Fibroblast of mammary gland (primary cell): ENCODE results near the gene PTH2.
A peak's percentile ranks its signal among the peaks of the same experiment; 100 is the strongest.

Experiments used
- DNase-seq: peaks from one replicate; pipeline ENCODE4 v3.0.0-alpha.2; 2010; ENCODE audit warnings: low read depth
- H3K4me3 ChIP-seq: 2 replicates; pipeline ENCODE4 v1.5.1; 2011; ENCODE audit warnings: low read depth, mild to moderate bottlenecking, low read length, moderate library complexity; ENCODE audit not compliant: control insufficient read depth
- TF ChIP-seq, protein P1 (sequence below): conservative IDR thresholded peaks from 2 replicates; pipeline ENCODE4 v1.5.1; 2011; ENCODE audit warnings: low read depth, low read length, inconsistent platforms; ENCODE audit not compliant: control insufficient read depth, insufficient read depth

The PTH2 gene

DNA sequence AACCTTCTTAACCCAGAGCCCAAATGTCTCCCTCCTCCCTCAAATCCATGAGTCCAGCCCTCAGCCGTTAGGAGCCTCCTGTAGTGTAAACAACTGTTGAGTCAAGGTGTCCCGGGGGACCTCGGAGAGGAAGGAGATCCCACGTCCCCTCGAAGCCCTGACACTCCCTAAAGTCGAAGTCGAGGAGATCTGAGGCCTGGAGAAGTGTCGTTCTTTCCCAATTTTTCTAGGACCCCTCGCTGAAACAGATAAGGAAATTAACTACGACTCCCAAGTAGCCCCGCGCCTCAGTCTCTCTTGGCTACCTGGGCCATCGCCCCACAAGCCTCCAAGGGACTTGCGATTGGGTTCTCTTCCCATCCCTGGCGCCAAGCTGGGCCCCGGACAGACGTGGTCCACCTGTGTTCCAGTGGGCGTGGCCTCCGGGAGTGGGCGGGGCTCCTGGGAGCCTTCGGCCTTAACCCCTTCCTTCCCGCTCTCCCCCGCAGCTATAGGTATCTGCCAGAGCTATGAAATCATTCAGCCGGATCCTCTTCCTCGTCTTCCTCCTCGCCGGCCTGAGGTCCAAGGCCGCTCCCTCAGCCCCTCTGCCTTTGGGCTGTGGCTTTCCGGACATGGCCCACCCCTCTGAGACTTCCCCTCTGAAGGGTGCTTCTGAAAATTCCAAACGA lies 2.8 kb upstream of the PTH2 start:
- peak; percentile 52 for DNase-seq
- no peak overlapping the region for H3K4me3 ChIP-seq
- TF ChIP-seq, protein P1, sequence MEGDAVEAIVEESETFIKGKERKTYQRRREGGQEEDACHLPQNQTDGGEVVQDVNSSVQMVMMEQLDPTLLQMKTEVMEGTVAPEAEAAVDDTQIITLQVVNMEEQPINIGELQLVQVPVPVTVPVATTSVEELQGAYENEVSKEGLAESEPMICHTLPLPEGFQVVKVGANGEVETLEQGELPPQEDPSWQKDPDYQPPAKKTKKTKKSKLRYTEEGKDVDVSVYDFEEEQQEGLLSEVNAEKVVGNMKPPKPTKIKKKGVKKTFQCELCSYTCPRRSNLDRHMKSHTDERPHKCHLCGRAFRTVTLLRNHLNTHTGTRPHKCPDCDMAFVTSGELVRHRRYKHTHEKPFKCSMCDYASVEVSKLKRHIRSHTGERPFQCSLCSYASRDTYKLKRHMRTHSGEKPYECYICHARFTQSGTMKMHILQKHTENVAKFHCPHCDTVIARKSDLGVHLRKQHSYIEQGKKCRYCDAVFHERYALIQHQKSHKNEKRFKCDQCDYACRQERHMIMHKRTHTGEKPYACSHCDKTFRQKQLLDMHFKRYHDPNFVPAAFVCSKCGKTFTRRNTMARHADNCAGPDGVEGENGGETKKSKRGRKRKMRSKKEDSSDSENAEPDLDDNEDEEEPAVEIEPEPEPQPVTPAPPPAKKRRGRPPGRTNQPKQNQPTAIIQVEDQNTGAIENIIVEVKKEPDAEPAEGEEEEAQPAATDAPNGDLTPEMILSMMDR, result no peak

DNA sequence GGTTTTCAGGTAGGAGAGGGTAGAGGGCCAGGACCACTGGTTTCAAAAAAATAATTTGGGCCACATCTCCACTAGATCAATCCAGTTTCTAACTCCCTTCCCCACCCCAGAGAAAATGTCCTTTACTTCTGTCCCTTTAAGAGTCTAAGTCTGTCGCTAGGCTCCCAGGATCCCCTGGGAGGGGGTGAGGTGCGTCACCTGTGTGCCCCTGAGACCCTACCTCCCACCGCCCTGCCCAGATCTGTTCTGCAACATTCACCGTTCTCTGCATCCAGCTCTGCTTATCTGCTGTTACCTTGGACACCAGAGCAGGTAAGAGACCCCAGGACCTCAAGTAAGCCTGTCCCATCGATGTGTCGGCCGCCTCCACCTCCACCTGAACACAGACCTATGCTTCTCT lies 1.9 kb upstream of the PTH2 start, which contains the start of gene GFY:
TSS of gene GFY (plus strand) at position 211 of the 400 bp plus-strand sequence. CDS start 1,043 bp downstream, outside the sequence.
- TF ChIP-seq, protein P1, result no peak
- no peak for DNase-seq
- H3K4me3 ChIP-seq, result no peak within 1 kb of the TSS

DNA sequence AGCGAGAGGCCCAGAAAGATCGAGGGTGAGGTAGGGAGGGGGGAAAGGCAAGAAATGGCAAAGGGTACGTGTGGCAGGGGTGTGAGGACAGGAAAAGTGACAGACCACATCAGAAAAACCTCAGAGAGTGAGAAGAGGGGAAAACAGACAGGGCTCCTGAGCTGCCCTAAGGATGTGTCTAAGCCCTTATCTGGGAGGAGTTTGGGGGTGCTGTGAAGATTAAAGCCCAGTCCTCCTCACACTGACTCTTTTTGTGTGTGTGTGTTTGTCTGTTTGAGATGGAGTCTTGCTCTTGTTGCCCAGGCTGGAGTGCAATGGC lies 703 bp upstream of the PTH2 start:
- no peak overlapping the region for H3K4me3 ChIP-seq
- no peak for DNase-seq
- TF ChIP-seq, protein P1, result no peak

DNA sequence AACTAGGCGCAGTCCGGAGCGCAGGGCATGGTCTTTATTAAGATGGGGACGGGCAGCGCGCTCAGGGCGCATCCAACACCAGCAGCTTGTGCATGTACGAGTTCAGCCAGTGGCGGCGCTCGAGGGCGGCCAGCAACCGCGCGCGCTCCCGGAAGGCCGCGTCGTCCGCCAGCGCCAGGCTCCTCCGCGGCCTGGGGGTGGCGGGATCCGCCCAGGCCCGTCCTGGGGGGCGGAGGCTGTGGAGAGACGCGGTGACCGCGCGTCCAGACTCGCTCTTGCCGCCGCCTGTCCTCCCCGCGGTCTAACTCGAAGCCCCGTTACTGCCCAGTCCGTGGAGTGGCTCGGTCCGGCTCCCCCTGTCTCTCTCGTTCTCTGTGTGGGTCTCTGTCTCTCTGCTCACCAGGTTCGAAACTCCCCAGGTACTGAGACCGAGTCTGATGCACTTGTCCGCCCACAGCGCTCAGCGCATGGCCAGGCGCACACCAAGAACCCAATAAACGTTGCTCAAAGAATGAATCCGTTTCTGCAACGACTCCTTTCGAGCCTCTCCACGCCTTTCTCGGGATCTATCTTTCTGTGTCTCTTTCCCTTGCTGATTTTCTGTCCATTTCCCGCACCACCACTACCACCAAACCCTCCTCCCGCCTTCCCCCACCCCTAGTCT lies 702 bp downstream of the PTH2 start:
- H3K4me3 ChIP-seq, result no peak overlapping the region
- peak; percentile 39 for DNase-seq
- TF ChIP-seq, protein P1, result no peak

DNA sequence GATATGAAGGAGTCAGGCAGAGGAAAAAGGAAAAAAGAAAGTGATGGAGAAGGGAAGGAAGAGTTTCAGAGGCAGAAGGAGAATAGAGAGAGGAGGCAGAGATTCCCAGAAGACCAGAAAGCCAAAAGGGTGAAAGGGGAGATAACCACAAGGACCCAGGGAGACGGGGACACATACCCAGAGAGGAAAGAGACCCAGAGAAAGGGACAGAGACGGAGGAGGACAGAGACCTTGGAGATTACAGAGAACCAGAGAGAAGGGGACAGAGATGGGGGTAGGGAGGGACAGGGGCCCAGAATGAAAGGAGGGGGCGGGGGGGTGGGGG lies 1.4 kb downstream of the PTH2 start:
- no peak overlapping the region for H3K4me3 ChIP-seq
- DNase-seq, result no peak
- TF ChIP-seq, protein P1, result no peak

DNA sequence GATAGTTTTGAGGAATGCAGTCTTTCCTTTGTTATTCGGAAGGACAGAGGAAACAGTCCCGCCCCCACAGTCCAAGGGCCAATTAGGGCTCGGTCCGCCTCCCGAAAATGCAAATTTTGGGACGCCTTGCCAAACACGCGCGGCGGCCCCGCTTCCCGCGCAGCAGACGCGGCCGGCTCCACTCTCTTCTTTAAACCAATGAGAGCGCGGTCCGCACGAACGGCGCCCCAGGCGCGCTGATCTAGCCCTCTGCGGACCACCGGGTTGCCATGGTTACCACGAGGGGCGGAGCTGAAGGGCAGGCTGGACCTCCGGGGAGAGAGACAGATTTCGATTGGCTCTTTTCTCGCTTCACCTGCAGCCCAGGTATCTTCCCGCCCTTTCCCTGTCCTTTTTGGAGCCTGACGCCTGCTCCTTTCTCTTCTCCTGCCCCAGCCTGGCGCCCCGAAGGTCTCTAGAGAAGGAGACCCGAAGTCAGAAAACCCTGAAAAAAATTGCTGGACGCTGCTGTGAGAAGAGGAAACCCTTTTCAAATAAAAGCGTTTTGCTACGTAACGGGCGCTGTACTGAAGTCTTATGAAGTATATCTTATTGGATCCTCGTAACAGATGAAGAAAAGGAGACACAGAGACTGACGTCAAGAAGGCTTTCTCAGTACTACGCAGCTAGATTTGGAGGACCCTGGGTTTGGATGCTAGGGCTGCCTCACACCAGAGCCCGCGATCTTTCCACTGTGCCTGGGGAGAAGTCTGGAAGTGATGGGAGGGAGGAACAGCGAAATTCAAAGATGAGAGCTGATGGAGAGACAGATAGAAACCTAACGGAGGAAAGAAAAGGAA lies 2.0 kb downstream of the PTH2 start:
- TF ChIP-seq, protein P1, result no peak
- peak; percentile 30 for DNase-seq
- no peak overlapping the region for H3K4me3 ChIP-seq
